HG03378 (cell line): Measurements from ENCODE around the gene FAM83B.
"Not testable (repeated sequence)": the region's sequence is repeated elsewhere in the genome, so short reads cannot be mapped to it uniquely, and the experiment has no call there.

Source experiments
- ATAC-seq: cut with Tn5 transposase; IDR thresholded peaks from one replicate; pipeline ENCODE4 v1.9.1; 2021; ENCODE audit warnings: mild to moderate bottlenecking, moderate library complexity; ENCODE audit not compliant: unreplicated experiment

Gene FAM83B, protein sequence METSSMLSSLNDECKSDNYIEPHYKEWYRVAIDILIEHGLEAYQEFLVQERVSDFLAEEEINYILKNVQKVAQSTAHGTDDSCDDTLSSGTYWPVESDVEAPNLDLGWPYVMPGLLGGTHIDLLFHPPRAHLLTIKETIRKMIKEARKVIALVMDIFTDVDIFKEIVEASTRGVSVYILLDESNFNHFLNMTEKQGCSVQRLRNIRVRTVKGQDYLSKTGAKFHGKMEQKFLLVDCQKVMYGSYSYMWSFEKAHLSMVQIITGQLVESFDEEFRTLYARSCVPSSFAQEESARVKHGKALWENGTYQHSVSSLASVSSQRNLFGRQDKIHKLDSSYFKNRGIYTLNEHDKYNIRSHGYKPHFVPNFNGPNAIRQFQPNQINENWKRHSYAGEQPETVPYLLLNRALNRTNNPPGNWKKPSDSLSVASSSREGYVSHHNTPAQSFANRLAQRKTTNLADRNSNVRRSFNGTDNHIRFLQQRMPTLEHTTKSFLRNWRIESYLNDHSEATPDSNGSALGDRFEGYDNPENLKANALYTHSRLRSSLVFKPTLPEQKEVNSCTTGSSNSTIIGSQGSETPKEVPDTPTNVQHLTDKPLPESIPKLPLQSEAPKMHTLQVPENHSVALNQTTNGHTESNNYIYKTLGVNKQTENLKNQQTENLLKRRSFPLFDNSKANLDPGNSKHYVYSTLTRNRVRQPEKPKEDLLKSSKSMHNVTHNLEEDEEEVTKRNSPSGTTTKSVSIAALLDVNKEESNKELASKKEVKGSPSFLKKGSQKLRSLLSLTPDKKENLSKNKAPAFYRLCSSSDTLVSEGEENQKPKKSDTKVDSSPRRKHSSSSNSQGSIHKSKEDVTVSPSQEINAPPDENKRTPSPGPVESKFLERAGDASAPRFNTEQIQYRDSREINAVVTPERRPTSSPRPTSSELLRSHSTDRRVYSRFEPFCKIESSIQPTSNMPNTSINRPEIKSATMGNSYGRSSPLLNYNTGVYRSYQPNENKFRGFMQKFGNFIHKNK

DNA sequence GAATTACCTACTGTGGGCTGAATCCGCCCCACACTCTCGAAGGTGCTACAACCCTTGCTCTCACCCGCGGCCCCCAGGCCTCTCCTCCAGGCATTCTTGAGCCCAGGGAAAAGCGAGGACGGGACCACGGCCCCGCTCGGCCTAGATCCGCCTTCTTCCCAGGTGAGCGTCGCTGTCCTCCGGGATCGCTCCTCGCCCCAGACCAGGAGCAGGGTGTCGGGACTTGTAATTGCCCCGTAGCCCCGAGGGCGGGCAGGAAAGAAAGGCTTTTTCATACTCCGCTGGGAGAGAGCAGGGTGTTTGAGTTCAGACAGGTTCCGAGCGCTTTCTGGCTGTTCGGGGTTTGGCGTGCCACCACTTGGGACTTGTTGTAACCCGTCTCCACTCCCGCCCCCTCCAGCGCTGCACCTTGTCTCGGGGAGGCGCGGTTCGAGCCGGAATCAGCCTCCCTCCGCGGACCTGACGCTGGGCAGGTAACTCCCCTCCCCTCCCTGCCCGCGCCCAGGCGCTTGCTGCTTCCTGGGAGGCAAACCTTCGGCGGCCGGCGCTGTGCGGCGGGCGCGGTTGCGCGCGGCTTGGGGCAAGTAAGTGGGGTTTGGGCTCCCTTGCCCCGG is at the start of gene FAM83B:
Gene FAM83B (plus strand): TSS at position 529 of the 614 bp plus-strand sequence. CDS start 23,476 bp downstream, outside the sequence.
- ATAC-seq = no peak

DNA sequence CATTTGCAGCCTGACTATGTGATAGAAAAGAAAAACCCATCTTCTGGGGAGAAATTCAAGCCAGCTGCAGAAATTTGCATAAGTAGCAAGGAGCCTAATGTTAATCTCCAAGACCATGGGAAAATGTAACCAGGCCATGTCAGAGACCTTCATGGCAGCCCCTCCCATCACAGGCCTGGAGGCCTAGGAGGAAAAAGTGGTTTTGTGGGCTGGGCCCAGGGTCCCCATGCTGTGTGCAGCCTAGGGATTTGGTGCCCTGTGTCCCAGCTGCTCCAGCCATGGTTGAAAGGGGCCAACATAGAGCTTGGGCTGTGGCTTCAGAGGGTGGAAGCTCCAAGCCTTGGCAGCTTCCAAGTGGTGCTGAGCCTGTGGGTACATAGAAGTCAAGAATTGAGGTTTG is 49.7 kb upstream of the FAM83B start:
- ATAC-seq = not testable (repeated sequence)

DNA sequence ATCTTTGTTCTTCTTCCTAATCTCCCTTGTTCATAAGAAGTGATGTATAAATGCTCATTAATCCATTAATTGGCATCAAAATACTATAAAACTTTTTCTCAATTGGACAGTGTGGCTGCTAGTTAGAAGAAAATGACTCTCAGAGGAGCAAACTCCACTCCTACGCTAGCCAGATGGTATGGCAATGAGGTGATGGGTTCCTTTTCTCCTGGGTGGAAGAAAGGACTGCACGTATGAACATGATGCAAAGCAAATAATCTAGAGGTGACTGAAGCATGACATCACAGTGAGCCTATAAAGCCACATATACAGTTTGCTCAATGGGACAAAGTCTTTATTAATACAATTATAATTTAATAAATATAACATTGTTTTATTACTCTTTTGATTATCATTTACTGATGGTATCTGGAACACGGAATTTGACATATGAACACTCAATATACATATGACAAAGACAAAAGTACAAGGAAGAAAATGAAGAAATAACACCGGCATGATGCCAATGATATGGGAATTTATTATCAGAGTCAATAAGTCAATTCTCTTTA is 46.4 kb upstream of the FAM83B start:
- ATAC-seq = no peak

DNA sequence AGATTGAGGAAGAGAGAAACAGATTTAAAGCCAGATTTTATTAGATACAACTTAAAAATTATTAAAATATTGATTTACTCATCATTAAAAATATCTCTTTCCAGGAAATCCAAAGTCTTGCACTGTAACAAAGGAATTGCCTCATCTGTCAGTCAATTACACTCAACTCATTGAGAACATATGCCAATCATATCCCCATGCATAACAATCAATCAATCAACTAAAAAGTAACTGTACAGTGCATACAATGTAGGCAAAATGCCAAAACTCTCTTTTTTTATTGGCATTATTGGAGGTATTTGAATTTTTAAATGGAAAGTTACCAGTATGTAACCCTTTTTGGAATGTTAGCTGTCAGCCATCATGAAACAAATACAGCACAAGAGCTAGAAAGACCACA is 45.3 kb upstream of the FAM83B start:
- no peak for ATAC-seq

DNA sequence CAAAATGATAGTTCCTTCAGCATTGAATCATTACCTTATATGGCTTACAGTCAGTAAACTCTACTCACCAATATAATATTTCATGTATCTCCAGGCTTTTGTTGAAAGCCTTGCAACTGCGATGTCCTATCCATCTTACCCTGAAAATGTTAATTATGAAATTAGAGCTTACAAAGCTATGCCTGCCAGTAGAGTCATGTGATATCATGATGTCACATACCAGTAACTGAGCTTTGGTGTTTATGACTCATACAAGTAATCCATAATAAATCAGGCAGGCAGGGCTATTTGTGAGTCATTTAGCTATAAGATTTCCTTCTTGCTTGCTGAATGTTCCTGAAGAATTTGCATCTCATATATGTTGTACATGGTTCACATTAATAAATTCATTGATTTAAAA is 44.9 kb upstream of the FAM83B start:
- no peak for ATAC-seq

DNA sequence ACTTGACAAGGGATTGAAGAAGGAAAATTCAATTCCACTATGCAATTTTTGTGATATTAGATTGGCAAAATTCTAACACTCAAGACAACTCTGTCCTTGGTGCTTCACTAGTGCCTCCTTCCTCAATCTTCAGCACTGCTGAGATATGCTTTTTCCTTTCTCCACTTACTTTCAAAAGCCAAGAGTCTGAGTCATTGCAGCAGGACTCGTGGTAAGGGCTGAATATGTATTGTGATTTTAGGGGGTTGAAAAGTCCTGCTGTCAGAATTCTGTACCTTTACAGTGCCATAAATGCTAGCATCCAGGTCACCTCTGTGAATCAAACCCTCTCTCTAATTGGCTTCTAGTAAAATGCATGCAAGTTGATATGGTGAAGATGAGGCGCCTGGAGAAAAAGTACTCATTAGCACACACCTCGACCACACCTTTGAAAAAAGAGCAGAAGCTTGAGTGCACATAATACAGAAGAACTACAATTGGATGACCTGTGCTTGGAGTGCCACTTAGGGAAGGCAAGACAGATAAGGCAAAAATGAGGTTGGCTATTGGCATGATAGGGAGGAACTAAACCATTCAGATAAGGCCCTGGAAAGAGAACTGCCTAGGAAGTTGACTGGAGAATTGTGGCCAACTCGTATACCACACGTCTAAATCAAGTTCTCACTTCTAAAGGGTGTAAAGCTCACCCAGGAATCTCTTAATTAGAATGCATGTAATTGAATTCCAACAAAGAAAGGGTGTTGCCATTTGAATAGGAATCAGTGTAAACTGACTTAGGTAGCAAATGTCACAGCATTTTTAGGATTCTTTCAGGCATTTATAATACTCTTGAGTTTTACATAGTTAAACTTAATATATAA is 43.6 kb upstream of the FAM83B start:
- ATAC-seq = no peak

DNA sequence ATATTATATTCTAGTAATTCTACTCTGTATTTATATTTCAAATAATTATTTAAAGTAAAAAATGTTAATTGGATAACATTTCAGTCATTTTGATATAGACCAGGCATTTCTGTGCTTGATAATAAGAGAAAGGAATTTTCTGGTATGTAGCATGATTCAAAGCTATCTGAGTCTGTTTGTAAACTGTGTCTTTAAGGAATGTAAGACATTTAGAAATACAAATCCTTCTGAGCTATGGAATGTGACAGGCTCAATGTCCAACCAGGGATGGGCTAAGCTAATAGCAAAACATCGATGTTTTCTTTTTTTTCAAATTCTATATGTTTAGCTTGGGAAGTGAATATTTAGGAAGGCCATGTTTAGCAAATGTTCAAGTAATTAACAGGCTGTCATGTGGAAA is 41.5 kb upstream of the FAM83B start:
- no peak for ATAC-seq

DNA sequence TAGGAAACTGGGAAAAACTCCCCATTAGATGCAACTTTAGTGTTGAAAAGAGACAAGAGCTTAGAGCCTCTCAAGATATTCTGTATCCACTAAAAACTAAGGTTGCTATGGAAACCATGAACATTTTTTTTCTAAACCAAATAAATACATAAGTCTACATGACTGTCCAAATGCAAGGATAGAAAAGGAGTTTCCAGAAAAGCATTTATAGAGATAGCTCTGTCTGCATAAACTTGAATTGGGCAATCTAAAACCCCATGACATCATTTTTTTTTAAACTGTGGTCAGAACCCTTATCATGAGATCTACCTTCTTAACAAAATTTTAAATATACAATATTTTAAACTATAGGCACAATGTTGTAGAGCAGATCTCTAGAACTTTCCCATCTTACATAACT is 36.4 kb upstream of the FAM83B start:
- no peak for ATAC-seq

DNA sequence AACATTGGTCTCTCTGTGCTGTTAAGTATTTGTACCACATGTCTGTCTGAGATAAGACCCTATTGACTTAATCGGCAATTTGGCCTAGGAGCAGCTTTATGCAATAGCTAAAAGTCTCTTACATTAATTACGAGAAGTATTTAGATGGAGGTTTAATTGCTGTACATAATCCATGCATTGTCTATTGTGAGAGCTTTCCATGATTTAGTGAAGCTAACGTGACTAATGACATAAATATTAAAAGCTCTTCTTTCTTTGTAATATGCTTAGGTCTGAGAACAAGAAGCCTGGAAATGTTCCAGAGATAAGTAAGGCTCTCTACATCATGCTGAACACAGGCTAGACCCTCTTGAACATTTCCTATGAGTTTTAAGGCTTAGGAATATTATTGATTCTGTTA is 32.7 kb upstream of the FAM83B start:
- ATAC-seq = no peak

DNA sequence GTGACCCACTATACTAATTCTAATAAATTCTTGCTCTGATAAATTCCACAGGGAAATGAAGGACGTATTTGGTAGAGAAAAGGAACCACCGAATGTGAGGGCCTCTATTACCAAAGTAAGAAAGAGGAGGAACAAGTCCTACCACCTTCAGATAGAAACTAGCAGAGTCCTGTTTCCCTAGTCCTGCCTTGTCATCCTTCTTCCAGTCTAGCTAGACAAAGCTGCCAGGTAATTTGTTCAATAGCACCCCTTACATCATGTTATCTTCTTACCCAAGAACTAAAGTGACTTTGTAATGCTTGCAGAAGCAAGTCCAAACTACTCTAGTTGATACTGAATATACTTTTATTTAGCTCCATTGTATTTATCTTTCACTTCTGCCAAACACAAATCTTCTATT is 29.3 kb upstream of the FAM83B start:
- no peak for ATAC-seq

DNA sequence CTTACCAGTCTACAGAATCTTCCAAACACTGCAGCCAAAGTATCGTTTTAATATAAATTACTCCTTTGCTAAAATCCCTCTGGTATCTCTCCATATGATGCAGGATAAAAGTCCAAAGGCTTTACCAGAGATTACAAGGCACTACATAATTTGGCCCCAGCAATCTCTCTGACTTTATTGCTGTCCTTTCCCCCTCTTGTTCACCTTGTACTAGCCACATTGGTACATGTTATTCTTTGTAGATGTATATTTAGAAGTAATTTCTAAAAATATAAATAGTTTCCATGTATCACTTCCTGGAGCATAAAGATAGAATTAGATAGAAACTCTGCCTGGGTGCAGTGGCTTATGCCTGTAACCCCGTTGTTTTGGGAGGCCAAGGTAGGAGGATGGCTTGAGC is 28.7 kb upstream of the FAM83B start:
- no peak for ATAC-seq

DNA sequence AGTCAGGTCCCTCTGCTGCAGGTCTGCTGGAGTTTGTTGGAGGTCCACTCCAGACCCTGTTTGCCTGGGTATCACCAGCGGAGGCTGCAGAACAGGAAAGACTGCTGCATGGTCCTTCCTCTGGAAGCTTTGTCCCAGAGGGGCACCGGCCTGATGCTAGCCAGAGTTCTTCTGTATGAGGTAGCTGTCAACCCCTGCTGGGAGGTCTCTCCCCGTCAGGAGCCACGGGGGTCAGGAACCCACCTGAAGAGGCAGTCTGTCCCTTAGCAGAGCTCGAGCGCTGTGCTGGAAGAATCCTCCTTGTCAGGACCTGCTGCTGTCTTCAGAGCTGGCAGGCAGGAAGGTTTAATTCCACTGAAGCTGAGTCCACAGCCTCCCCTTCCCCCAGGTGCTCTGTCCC is 22.3 kb upstream of the FAM83B start:
- ATAC-seq = not testable (repeated sequence)

DNA sequence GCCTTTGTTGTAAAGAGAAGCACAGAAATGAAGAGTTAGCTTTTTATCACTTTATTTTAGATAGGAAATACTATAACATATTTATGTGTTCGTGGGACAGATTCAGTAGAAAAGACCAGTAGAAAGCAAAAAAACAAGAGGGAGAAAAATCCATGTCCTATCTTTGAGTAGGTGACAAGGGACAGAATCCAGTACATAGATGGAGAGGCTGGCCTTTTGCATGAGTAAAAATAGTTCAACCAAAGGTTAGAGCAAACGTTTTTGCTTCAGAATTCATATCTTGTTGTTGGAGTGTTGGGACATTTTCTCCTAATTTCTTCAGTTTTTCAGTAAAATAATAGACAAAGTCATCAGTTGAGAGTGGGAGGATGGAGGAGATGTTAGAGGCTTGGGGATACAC is 19.6 kb upstream of the FAM83B start:
- ATAC-seq = no peak

DNA sequence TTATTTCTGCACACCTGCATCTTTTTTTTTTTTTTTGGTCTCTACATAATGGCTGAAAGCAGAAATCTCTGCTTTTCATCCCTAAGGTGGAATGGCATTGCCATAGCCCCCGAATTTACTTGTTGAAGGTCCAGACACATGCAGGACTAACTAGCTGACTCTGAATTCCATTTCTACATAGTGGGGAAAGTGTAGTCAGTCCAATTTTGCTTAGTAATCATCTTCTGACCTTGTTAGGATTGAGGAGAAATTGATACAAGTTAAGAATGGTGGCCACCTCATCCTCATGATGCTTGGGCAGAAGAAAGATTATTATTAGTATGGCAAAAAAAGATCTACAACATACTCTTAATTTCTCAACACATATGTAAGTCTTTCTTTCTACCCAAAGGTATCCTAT is 16.4 kb upstream of the FAM83B start:
- ATAC-seq = no peak

DNA sequence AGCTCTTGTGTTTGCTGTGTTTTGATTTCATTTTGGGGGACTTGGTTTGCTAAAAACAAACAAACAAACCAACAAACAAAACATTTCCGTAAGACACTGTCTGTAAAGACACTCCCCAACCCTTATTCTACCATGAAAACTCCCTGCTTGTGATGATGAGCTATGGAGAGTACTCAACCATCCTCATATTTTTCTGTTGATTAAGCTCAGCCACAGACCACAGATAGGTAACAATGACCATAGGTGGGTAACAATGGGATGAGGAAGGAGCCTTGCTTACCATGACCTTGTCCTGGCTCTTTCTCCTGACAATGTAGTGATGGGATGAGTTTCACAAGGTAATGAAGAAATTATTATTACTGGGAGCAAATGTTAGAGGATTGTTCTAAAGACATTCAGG is 11.4 kb upstream of the FAM83B start:
- ATAC-seq = no peak

DNA sequence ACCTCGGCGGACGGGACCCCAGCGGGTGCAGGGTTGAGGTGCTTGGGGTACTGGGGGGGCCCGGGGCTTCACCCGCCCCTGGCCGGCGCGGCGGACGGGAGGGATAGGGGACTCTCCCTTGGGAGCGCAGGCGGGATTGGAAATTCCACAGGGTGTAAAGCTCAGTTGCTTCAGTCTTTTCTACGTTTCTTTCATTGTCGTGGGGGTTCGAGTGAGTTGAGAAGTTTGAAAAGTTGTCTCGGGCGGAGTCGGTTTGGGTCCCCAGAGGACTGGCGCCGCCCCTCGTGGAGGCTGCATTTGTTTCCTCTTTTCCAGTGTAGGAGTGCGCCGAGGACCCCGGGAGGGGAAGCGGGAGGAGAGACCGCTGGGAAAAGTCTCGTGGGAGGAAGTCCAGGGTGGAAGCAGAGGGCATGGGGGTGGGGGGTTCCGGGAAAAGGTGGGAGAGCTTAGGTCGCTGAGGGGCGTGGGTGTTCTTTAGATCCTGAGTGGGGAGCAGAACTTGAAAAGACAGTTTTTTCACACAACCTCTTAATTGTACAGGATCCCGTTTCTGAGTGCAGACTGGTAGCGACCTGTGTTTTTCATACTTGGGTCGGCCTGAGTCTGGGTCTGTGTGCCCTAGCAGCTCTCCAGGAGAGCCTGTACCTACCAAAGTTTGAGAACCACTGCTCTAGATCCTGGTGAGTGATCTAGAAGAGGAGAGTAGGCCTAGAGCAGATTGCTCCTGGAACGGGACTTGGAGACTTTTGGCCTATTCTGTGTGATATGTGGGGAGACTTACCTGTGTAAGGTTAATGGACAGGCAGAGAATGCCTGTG is 495 bp downstream of the FAM83B start:
- no peak for ATAC-seq

DNA sequence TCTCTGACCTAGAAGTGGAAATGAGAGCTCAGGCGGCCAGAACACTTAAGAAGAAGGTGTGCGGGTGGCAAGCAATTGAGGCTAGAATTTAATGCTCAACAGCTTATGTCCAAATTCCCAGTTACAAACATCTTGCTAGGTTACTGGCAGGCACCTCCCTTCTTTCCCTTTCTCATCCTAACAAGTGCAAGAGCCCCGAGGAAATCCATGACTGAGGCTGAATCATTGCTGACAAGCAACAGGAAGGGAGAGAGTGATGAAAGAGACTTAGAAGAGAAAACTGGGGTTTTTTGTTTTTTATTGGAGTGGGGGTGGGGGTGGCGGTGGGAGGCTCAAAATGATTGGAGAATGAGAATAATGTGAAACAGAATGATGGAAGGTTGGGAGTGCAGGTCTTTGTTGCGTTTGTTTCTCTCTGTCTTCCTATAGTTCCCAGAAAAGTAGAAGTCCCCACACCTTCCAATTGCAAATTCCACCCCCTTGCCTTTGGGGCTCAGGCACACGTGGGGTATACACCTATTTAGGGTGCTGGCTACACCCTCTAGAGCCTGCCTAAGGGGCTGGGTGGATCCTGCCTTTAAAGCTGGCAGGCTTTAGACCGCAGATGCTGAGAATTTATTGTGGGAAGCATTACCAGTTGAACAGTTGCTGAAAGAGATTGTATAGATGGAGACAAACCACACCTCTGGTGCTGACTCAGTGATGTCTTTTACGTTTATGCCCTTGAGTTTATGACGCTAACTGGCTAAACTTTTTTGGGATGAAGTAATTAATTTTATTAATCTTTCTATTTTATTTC is 1.4 kb downstream of the FAM83B start:
- ATAC-seq = no peak

DNA sequence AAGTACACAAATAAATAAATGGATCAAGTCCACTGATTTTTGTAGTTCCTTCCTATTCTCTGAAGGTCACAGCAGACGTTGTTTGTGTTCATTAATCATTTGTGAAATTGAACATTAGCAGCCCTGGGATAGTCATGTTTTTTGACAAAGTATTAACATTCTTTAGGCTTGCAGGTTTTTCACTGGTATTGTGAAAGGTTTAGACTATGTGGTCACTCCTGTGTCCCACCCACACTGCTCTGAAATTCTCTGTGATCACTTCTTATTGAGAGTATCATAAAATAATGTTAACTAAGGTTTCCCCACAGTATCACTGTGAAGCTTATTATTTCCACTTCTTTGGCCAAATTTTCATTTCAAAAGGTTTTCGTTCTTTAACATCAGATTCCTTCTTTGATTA is 3.5 kb downstream of the FAM83B start:
- ATAC-seq = no peak

DNA sequence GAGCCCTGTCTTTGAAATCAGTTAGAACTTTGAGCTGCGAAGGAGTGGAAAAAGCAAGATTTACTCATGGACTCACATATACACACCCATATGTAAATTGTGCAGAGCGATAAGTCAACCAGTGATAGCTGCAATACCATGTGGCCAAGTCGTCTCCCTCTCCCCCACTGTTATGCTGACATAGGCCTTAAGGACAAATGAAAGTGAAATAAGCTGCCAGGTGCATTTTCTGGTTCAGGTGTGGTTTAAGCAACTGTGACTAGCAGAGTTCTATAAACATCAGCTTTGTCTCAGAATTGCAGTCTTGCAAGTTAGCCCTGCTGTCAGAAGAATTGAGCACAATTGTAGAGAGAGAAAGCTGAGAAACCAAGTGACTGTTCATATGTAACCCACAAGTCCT is 9.6 kb downstream of the FAM83B start:
- no peak for ATAC-seq
